Measurements from ENCODE around the gene CENPT. TPM values are rescaled to one million over a fixed set of nuclear protein-coding genes. Genes with fewer than 3 reads are reported as not detected.

Gene CENPT
- total and polyA plus RNA-seq, 2 of the 8 experiments (the other 6 are each of a cell fraction or from before 2014, with no cell fraction given), result 42.4 to 53.4 TPM

- no peak for TF ChIP-seq SP2 (IDR thresholded peaks at IDR 0.05; ENCODE audit: low read length)
- no peak for TF ChIP-seq NANOG (IDR thresholded peaks at IDR 0.05; ENCODE audit: insufficient read depth, low read depth, low read length, poor library complexity, severe bottlenecking)
- TF ChIP-seq GABPA (IDR thresholded peaks at IDR 0.05; ENCODE audit: borderline replicate concordance, insufficient read depth, low read length), result no peak
- TF ChIP-seq BRCA1 (IDR thresholded peaks at IDR 0.05; ENCODE audit: low read depth, low read length), result no peak
- peak; percentile 69 for TF ChIP-seq TBP (IDR thresholded peaks at IDR 0.05; ENCODE audit: low read depth, low read length)
- peak; percentile 83 to 93 for TF ChIP-seq POLR2A (IDR thresholded peaks at IDR 0.05; ENCODE audit: control extremely low read depth in 1 of 2, low read depth in 2 of 2, low read length in 2 of 2)
- TF ChIP-seq SIRT6 (IDR thresholded peaks at IDR 0.05; ENCODE audit: low read length), result no peak
- TF ChIP-seq SRF (IDR thresholded peaks at IDR 0.05; ENCODE audit: low read depth, low read length), result no peak
- TF ChIP-seq CTBP2 (IDR thresholded peaks at IDR 0.05; ENCODE audit: borderline replicate concordance, insufficient read depth, insufficient read length, low read length), result peak; percentile 46
- no peak; the same call in 1 of the 2 replicates for TF ChIP-seq E2F6 (IDR thresholded peaks at IDR 0.05)
- no peak for TF ChIP-seq EZH2 (IDR thresholded peaks at IDR 0.05; ENCODE audit: low read depth, low read length, severe bottlenecking)
- peak; percentile 88 for TF ChIP-seq NRF1 (IDR thresholded peaks at IDR 0.05; ENCODE audit: low read depth, low read length)
- no peak for TF ChIP-seq SAP30 (IDR thresholded peaks at IDR 0.05; ENCODE audit: insufficient read depth, insufficient replicate concordance, low read length)
- TF ChIP-seq CEBPB (IDR thresholded peaks at IDR 0.05; ENCODE audit: low read depth, low read length), result no peak
- no peak for TF ChIP-seq HDAC6 (IDR thresholded peaks at IDR 0.05; ENCODE audit: low read depth, low read length)
- no peak for TF ChIP-seq MAFK (IDR thresholded peaks at IDR 0.05; ENCODE audit: low read depth, low read length)
- peak; percentile 84 for TF ChIP-seq SIX5 (IDR thresholded peaks at IDR 0.05; ENCODE audit: low read depth, low read length)
- no peak for TF ChIP-seq HDAC2 (IDR thresholded peaks at IDR 0.05; ENCODE audit: borderline replicate concordance in 1 of 2, low read depth in 2 of 2, low read length in 2 of 2)
- TF ChIP-seq CHD1 (IDR thresholded peaks at IDR 0.05; ENCODE audit: low read depth, low read length), result no peak
- no peak for TF ChIP-seq CBX8 (IDR thresholded peaks at IDR 0.05; ENCODE audit: borderline replicate concordance, low read depth, low read length)
- TF ChIP-seq MAX (IDR thresholded peaks at IDR 0.05), result peak; percentile 53
Measured at GRCh38 chr16:67841816-67842508, 5.5 kb downstream of the CENPT start, which contains the start of gene THAP11 (continued).
